Endothelial cell of umbilical vein (primary cell): ENCODE measurements around the gene HDAC8. TPM values are rescaled to one million over a fixed set of nuclear protein-coding genes. Genes with fewer than 3 reads are reported as not detected.

ENCODE experiments used
- BruUV-seq: library from RNA; stranded (reverse); fragments of 400-500 nt; replicated peaks from 2 replicates; lab custom pipeline; 2021; lab: Mats Ljungman, UMichigan
- CTCF ChIA-PET: fragments of 300-600, 350-600 bp; sonication (Branson Sonifier 250); formaldehyde crosslinking; loops from one replicate; lab custom pipeline; 2021; ENCODE audit warnings: antibody characterized with exemption, inconsistent platforms; lab: Charles Lee
- POLR2A ChIA-PET: fragments of 300-600, 350-600 bp; sonication (Branson Sonifier 250); formaldehyde crosslinking; loops from one replicate; lab custom pipeline; 2021; ENCODE audit warnings: antibody characterized with exemption, inconsistent platforms; lab: Charles Lee
- DNase-seq: peaks from one replicate; pipeline ENCODE4 v3.0.0-alpha.2; 2011; ENCODE audit warnings: low read depth, low spot score
- FAIRE-seq: peaks from 2 replicates; lab custom pipeline; 2011; peaks lifted over from hg19 to GRCh38; lab: Jason Lieb, UNC
- H2AFZ ChIP-seq: 2 replicates; pipeline ENCODE4 v1.6.0; 2012; ENCODE audit warnings: low read depth, low read length, control low read depth, inconsistent platforms
- H3K27ac ChIP-seq: 2 replicates; pipeline ENCODE4 v1.5.1; 2011; ENCODE audit warnings: low read depth, mild to moderate bottlenecking, control low read depth, low read length, moderate library complexity; ENCODE audit not compliant: insufficient read depth
- H3K27me3 ChIP-seq, 2 experiments: 2 replicates each; pipeline versions ENCODE4 v1.6.0 to v1.6.1; 2011; ENCODE audit warnings: low read length in 2 of 2, mixed read lengths in 1 of 2; ENCODE audit not compliant: control insufficient read depth in 2 of 2, insufficient read depth in 2 of 2
- H3K36me3 ChIP-seq, 2 experiments: 2 replicates in 1 of 2; 3 replicates in 1 of 2; pipeline ENCODE4 v1.5.1; 2011; ENCODE audit warnings: low read length in 2 of 2, mild to moderate bottlenecking in 1 of 2, moderate library complexity in 1 of 2; ENCODE audit not compliant: control insufficient read depth in 2 of 2, insufficient read depth in 2 of 2; ENCODE audit errors: extremely low read depth in 1 of 2
- H3K4me1 ChIP-seq: 3 replicates; pipeline ENCODE4 v1.5.1; 2011; ENCODE audit warnings: mild to moderate bottlenecking, low read length; ENCODE audit not compliant: control insufficient read depth, insufficient read depth; ENCODE audit errors: extremely low read depth
- H3K4me2 ChIP-seq: 2 replicates; pipeline ENCODE4 v1.6.1; 2011; ENCODE audit warnings: low read length, control low read depth, mixed read lengths; ENCODE audit not compliant: insufficient read depth
- H3K4me3 ChIP-seq, 3 experiments: fragments of 200-600 bp in 1 of 3; sonication (generic), shearing (Covaris generic) in 1 of 3; replicated peaks in 1 of 3; 2 replicates each; pipeline ENCODE4 v1.5.1; 2011 to 2016; ENCODE audit warnings: control low read depth in 3 of 3, low read length in 3 of 3, mild to moderate bottlenecking in 2 of 3, inconsistent platforms in 1 of 3, low read depth in 1 of 3, moderate library complexity in 1 of 3; ENCODE audit not compliant: insufficient read depth in 1 of 3
- H3K79me2 ChIP-seq: 2 replicates; pipeline ENCODE4 v1.6.0; 2012; ENCODE audit warnings: low read length, inconsistent platforms; ENCODE audit not compliant: control insufficient read depth, insufficient read depth
- H3K9ac ChIP-seq: replicated peaks from 2 replicates; pipeline ENCODE3; 2011; ENCODE audit warnings: low read length, control low read depth; ENCODE audit not compliant: insufficient read depth; ENCODE audit errors: extremely low read depth
- H3K9me1 ChIP-seq: replicated peaks from 3 replicates; pipeline ENCODE4 v1.6.0; 2011; ENCODE audit warnings: mild to moderate bottlenecking, low read length; ENCODE audit not compliant: control insufficient read depth, insufficient read depth; ENCODE audit errors: extremely low read depth
- H3K9me3 ChIP-seq: replicated peaks from 2 replicates; pipeline ENCODE4 v1.5.1; 2012; ENCODE audit warnings: low read length, inconsistent platforms; ENCODE audit not compliant: control insufficient read depth, insufficient read depth
- H4K20me1 ChIP-seq: replicated peaks from 2 replicates; pipeline ENCODE3; 2011; ENCODE audit warnings: mild to moderate bottlenecking, low read length; ENCODE audit not compliant: control insufficient read depth, insufficient read depth; ENCODE audit errors: extremely low read depth
- EZH2 ChIP-seq: IDR thresholded peaks from 2 replicates; pipeline ENCODE4 v1.6.1; 2012; ENCODE audit warnings: borderline replicate concordance, low read depth, mild to moderate bottlenecking, moderate library complexity, low read length, inconsistent platforms; ENCODE audit not compliant: severe bottlenecking
- FOS ChIP-seq: IDR thresholded peaks from 2 replicates; pipeline ENCODE4 v1.6.1; 2011; ENCODE audit warnings: mild to moderate bottlenecking, low read length, moderate library complexity, borderline replicate concordance; ENCODE audit not compliant: insufficient read depth
- JUN ChIP-seq: IDR thresholded peaks from 2 replicates; pipeline ENCODE4 v1.6.1; 2011; ENCODE audit warnings: borderline replicate concordance, low read depth; ENCODE audit not compliant: insufficient read length, insufficient read depth
- MYC ChIP-seq: IDR thresholded peaks from one replicate; pipeline ENCODE4 v1.6.1; 2011; ENCODE audit warnings: mild to moderate bottlenecking, low read depth, low read length
- POLR2A ChIP-seq: IDR thresholded peaks from 2 replicates; pipeline ENCODE4 v1.6.1; 2012; ENCODE audit warnings: low read depth, mild to moderate bottlenecking, control low read depth, low read length
- POLR2AphosphoS5 ChIP-seq: IDR thresholded peaks from 2 replicates; pipeline ENCODE4 v1.6.1; 2012; ENCODE audit warnings: low read depth, mild to moderate bottlenecking, control low read depth, low read length, moderate library complexity; ENCODE audit not compliant: insufficient read depth
- dilution Hi-C: fragments of 300-500 bp; cut with MboI; formaldehyde crosslinking; loops from one replicate; pipeline ENCODE4 v1.15.0; 2019; ENCODE audit warnings: low sequenced_read_pairs; ENCODE audit not compliant: extremely low pct_ligation_motif_present
- intact Hi-C: fragments of 100-400 bp; cut with micrococcal nuclease; formaldehyde crosslinking; loops from one replicate; pipeline ENCODE4 v1.10.0; 2022
- polyA plus RNA-seq, 4 experiments: library from polyadenylated mRNA; depleted of rRNA in 3 of 4; stranded (reverse) in 3 of 4; unstranded in 1 of 4; fragments of >200 nt; gene quantifications; 2 replicates each; pipeline versions ENCODE4 v1.2.1 to v1.2.3, GENCODE V29; 2011 to 2012; ENCODE audit warnings: missing spikeins in 1 of 4
- total RNA-seq: library from RNA; stranded (reverse); gene quantifications from 2 replicates; pipeline ENCODE4 v1.2.3, GENCODE V29; 2021
- TF ChIP-seq, protein P1 (sequence below): IDR thresholded peaks from 2 replicates; pipeline ENCODE4 v1.6.1; 2011; ENCODE audit not compliant: insufficient read depth, insufficient read length
- TF ChIP-seq, protein P2 (sequence below), 2 donors: IDR thresholded peaks; 1 replicate in 1 of 2; 2 replicates in 1 of 2; pipeline ENCODE4 v1.5.1; 2011; ENCODE audit warnings: low read length in 2 of 2, mild to moderate bottlenecking in 2 of 2, moderate library complexity in 2 of 2, control low read depth in 1 of 2, inconsistent platforms in 1 of 2, low read depth in 1 of 2; ENCODE audit not compliant: insufficient read depth in 1 of 2; ENCODE audit errors: extremely low read depth in 1 of 2

Gene HDAC8
- total and polyA plus RNA-seq, 2 donors (not counting 3 experiments of a cell fraction or from before 2014, with no cell fraction given) = 17.6 to 37.2 TPM

DNA sequence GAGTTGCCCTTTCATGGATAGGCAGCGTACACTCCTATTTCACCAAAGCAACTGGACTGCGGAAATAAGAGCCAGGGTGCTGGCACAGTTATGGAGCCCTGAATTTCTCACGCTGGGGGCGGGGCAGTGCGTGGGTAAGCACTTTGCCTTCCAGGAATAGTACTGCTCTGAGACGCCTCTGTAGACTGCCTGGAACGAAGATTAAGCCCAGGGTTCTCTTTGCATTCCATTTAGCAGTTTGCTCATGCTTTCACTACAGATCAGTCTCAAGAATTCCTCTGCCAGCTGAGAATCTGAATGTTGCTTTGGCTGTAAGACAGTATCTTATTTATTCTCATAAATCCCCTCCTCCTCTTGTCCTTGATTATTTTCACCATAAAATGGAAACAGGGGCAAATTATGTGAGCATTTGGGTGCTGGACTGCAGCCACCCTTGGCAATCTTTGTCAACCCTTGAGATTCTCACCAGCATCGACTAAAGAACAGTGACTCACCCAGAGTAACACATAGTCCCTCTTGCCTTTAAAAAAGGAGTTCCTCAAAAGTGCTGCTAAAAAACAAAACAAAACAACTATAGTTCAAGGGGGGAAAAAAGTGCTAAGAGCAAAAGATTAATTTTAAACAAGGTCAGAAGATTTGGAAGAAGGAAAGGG is 178.0 kb downstream of the HDAC8 start:
- Histone ChIP-seq H3K27me3 (no peaks in the 10 kb centered on the region), H3K9me1 (no peaks in the 10 kb centered on the region), H2AFZ (no peak overlapping the region), H3K4me2 (no peak overlapping the region), H3K9me3 (no peaks in the 10 kb centered on the region), H3K4me3 (no peak overlapping the region), H3K79me2 (no peaks in the 10 kb centered on the region), H3K4me1 (no peaks in the 10 kb centered on the region), H3K27ac (no peak overlapping the region), H4K20me1 (no peaks in the 10 kb centered on the region), H3K36me3 (no peaks in the 10 kb centered on the region), H3K9ac (no peak overlapping the region)
- intact Hi-C loops = no loop called here
- CTCF ChIA-PET = no interaction called here
- POLR2A ChIA-PET = no interaction called here
- no peak for FAIRE-seq
- BruUV-seq = no TSS peak
- TF ChIP-seq, protein P1, sequence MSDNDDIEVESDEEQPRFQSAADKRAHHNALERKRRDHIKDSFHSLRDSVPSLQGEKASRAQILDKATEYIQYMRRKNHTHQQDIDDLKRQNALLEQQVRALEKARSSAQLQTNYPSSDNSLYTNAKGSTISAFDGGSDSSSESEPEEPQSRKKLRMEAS = no peak
- TF ChIP-seq FOS = no peak
- no peak for TF ChIP-seq JUN
- no peak for DNase-seq
- dilution Hi-C loops = no loop called here

DNA sequence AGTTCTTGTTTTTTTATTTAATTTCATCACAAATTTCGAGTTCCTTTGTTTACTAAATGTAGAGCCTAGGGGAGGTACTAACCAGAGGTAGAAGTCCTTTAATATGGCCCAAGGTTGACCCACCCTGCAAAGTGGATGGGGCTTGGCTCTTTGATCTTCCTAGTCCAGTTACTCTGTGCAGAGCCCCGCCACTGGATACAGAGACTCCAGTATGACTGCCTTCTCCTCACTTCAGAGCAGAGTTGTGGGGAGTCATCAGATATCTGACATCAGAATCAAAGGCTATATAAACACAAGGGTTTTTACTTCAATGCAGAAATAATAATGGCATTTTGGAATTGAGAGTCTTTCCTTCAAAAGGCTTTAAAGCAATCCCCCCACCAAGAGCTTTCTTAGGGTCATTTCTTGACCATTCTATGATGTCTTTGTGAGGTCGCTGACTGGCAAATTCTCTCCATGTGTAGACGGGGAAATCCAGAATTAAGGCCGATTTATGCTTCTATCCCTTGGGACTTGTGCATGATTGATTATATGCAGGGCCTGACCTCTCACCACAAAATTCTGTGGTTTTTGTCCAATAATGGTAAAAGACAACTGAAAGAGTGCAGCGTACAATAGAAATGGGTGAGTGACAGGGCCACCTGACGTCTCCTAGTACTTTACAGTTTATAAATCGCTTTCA is 178.7 kb downstream of the HDAC8 start:
- DNase-seq (no peak), FAIRE-seq (no peak)
- Histone ChIP-seq H3K27me3 (no peaks in the 10 kb centered on the region), H3K79me2 (no peaks in the 10 kb centered on the region), H3K9me3 (no peaks in the 10 kb centered on the region), H3K9ac (no peak overlapping the region), H3K4me2 (no peak overlapping the region), H4K20me1 (no peaks in the 10 kb centered on the region), H3K27ac (no peak overlapping the region), H3K4me1 (no peaks in the 10 kb centered on the region), H3K4me3 (no peak overlapping the region), H2AFZ (no peak overlapping the region), H3K36me3 (no peaks in the 10 kb centered on the region), H3K9me1 (no peaks in the 10 kb centered on the region)
- no peak for TF ChIP-seq JUN
- TF ChIP-seq, protein P1 = no peak
- TF ChIP-seq MYC = no peak
- no peak for TF ChIP-seq POLR2A
- no peak for TF ChIP-seq POLR2AphosphoS5
- TF ChIP-seq FOS = no peak
- TF ChIP-seq EZH2 = no peak
- TF ChIP-seq, protein P2, sequence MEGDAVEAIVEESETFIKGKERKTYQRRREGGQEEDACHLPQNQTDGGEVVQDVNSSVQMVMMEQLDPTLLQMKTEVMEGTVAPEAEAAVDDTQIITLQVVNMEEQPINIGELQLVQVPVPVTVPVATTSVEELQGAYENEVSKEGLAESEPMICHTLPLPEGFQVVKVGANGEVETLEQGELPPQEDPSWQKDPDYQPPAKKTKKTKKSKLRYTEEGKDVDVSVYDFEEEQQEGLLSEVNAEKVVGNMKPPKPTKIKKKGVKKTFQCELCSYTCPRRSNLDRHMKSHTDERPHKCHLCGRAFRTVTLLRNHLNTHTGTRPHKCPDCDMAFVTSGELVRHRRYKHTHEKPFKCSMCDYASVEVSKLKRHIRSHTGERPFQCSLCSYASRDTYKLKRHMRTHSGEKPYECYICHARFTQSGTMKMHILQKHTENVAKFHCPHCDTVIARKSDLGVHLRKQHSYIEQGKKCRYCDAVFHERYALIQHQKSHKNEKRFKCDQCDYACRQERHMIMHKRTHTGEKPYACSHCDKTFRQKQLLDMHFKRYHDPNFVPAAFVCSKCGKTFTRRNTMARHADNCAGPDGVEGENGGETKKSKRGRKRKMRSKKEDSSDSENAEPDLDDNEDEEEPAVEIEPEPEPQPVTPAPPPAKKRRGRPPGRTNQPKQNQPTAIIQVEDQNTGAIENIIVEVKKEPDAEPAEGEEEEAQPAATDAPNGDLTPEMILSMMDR (IDR thresholded peaks at IDR 0.05; ENCODE audit: extremely low read depth in 1 of 2, insufficient read depth in 1 of 2, low read depth in 1 of 2, low read length in 2 of 2) = no peak
- dilution Hi-C loops (no loop called here), intact Hi-C loops (no loop called here)
- no TSS peak for BruUV-seq
- ChIA-PET CTCF (no interaction called here), POLR2A (no interaction called here)
